H1 (cell line): ENCODE data around the gene PARD3.

Source experiments
- CEBPB ChIP-seq: IDR thresholded peaks from 2 replicates; pipeline ENCODE4 v1.6.1; 2012; ENCODE audit warnings: low read depth, low read length
- CREB1 ChIP-seq: IDR thresholded peaks from 2 replicates; pipeline ENCODE4 v1.6.1; 2012; ENCODE audit warnings: inconsistent platforms
- CTCF ChIP-seq, 3 experiments: IDR thresholded peaks; 1 replicate in 2 of 3; 2 replicates in 1 of 3; pipeline versions ENCODE4 v1.5.1 to v1.6.1; 2011; ENCODE audit warnings: low read length in 3 of 3, mild to moderate bottlenecking in 3 of 3, inconsistent platforms in 2 of 3, low read depth in 1 of 3, moderate library complexity in 1 of 3; ENCODE audit not compliant: insufficient read depth in 1 of 3; ENCODE audit errors: control extremely low read depth in 1 of 3
- EZH2 ChIP-seq: fragments of 200-600 bp; sonication (generic); IDR thresholded peaks from 2 replicates; pipeline ENCODE4 v1.7.1; 2012; ENCODE audit warnings: low read depth, mild to moderate bottlenecking, moderate library complexity, low read length, inconsistent platforms; ENCODE audit not compliant: severe bottlenecking
- JUN ChIP-seq: IDR thresholded peaks from 2 replicates; pipeline ENCODE4 v1.6.1; 2011; ENCODE audit warnings: low read depth, mild to moderate bottlenecking, improper control_type of control experiment, low read length
- JUND ChIP-seq: IDR thresholded peaks from 2 replicates; pipeline ENCODE4 v1.6.1; 2011; ENCODE audit warnings: mild to moderate bottlenecking, improper control_type of control experiment, low read length
- KDM1A ChIP-seq: fragments of 200-600, 300-600 bp; sonication (generic); IDR thresholded peaks from 2 replicates; pipeline ENCODE4 v1.7.1; 2016; ENCODE audit warnings: mild to moderate bottlenecking, low read length, borderline replicate concordance
- MAFK ChIP-seq: IDR thresholded peaks from 2 replicates; pipeline ENCODE4 v1.6.1; 2012; ENCODE audit warnings: low read depth, mild to moderate bottlenecking, improper control_type of control experiment, low read length
- POLR2A ChIP-seq, 2 experiments: IDR thresholded peaks; 1 replicate in 1 of 2; 2 replicates in 1 of 2; pipeline ENCODE4 v1.6.1; 2011; ENCODE audit warnings: low read depth in 2 of 2, low read length in 2 of 2, mild to moderate bottlenecking in 2 of 2; ENCODE audit errors: control extremely low read depth in 1 of 2
- POLR2AphosphoS5 ChIP-seq: IDR thresholded peaks from 2 replicates; pipeline ENCODE4 v1.6.1; 2011; ENCODE audit warnings: low read depth, low read length
- RXRA ChIP-seq: IDR thresholded peaks from 2 replicates; pipeline ENCODE4 v1.6.1; 2011; ENCODE audit warnings: low read depth, mild to moderate bottlenecking, low read length, moderate library complexity; ENCODE audit not compliant: insufficient read depth
- SAP30 ChIP-seq: fragments of 300-600 bp; sonication (generic); IDR thresholded peaks from 2 replicates; pipeline ENCODE4 v1.7.1; 2012; ENCODE audit warnings: low read length, moderate library complexity, mild to moderate bottlenecking, inconsistent platforms; ENCODE audit not compliant: insufficient read depth, insufficient replicate concordance
- USF2 ChIP-seq: IDR thresholded peaks from 2 replicates; pipeline ENCODE4 v1.6.1; 2011; ENCODE audit warnings: low read length, improper control_type of control experiment
- YY1 ChIP-seq: IDR thresholded peaks from 2 replicates; pipeline ENCODE4 v1.6.1; 2011; ENCODE audit warnings: low read depth, mild to moderate bottlenecking, low read length

GRCh38 chr10:34814913-34815184 is 247 bp downstream of the PARD3 start:
- TF ChIP-seq KDM1A (no peak), POLR2A (IDR thresholded peaks at IDR 0.05; ENCODE audit: control extremely low read depth in 1 of 2, low read depth in 2 of 2, low read length in 2 of 2) (0 out of 3 replicates have a peak, but pooled peaks of 1 of the 2 experiments have one; percentile 1), EZH2 (no peak), CTCF (IDR thresholded peaks at IDR 0.05; ENCODE audit: control extremely low read depth in 1 of 3, insufficient read depth in 1 of 3, low read depth in 1 of 3, low read length in 3 of 3) (no peak), MAFK (no peak), JUND (no peak), POLR2AphosphoS5 (no peak), SAP30 (no peak), CREB1 (no peak), USF2 (no peak), YY1 (no peak), JUN (no peak), RXRA (no peak), CEBPB (no peak)
